HL-60 (cell line): ENCODE measurements around the gene GLI2.

ENCODE experiments used
- DNase-seq, 2 experiments: peaks; one replicate each; pipeline ENCODE4 v3.0.0-alpha.2; 2010 to 2020; ENCODE audit warnings: low read depth in 1 of 2, low spot score in 1 of 2
- H3K27ac ChIP-seq: fragments of 250-450 bp; sonication (Bioruptor Pico); replicated peaks from 2 replicates; pipeline ENCODE4 v1.5.1; 2020; ENCODE audit warnings: mild to moderate bottlenecking, moderate library complexity
- H3K27me3 ChIP-seq: fragments of 250-450 bp; sonication (Bioruptor Pico); 2 replicates; pipeline ENCODE4 v1.5.1; 2021; ENCODE audit warnings: mild to moderate bottlenecking, moderate library complexity; ENCODE audit not compliant: insufficient read depth, poor library complexity, severe bottlenecking
- H3K4me3 ChIP-seq: replicated peaks from 2 replicates; pipeline ENCODE4 v1.5.1; 2011; ENCODE audit warnings: mild to moderate bottlenecking, control low read depth, low read length; ENCODE audit not compliant: insufficient read depth
- GABPA ChIP-seq: IDR thresholded peaks from 2 replicates; pipeline ENCODE4 v1.6.1; 2012; ENCODE audit warnings: low read depth
- POLR2AphosphoS5 ChIP-seq: IDR thresholded peaks from 2 replicates; pipeline ENCODE4 v1.6.1; 2012; ENCODE audit warnings: low read depth
- SPI1 ChIP-seq: IDR thresholded peaks from 2 replicates; pipeline ENCODE4 v1.6.1; 2012; ENCODE audit warnings: low read depth, mild to moderate bottlenecking, borderline replicate concordance
- TF ChIP-seq, protein P1 (sequence below): IDR thresholded peaks from 2 replicates; pipeline ENCODE4 v1.6.1; 2012; ENCODE audit warnings: low read depth; ENCODE audit not compliant: insufficient replicate concordance
- TF ChIP-seq, protein P2 (sequence below): IDR thresholded peaks from one replicate; pipeline ENCODE4 v1.5.1; 2011; ENCODE audit warnings: low read length, control low read depth, inconsistent platforms; ENCODE audit not compliant: insufficient read depth

The GLI2 gene

DNA sequence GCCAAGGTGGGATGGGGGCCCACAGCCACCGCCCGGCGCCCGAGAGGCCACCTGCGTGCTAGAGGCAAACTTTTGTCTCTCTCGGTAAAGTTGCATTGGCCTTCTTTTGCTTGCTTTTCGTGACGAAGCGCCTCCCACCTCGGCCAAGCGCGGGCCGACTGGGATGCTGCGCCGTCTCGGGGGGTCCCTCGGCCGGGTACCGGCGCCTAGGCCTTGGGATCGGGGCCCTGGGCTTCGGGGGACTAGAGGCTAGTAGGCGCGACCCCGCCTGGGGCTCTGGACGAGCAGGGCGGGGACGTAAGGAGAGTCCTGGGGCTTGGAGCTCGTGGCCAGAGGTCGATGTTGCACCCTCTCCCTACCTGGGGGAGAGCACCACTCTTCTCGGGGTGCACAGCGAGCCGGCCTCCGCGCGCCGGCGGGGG lies 545 bp downstream of the GLI2 start:
- Histone ChIP-seq H3K27ac (no peak overlapping the region), H3K27me3 (peaks cover 62% of the 10 kb centered on the region), H3K4me3 (no peak overlapping the region)
- TF ChIP-seq POLR2AphosphoS5, result no peak
- DNase-seq, result no peak

DNA sequence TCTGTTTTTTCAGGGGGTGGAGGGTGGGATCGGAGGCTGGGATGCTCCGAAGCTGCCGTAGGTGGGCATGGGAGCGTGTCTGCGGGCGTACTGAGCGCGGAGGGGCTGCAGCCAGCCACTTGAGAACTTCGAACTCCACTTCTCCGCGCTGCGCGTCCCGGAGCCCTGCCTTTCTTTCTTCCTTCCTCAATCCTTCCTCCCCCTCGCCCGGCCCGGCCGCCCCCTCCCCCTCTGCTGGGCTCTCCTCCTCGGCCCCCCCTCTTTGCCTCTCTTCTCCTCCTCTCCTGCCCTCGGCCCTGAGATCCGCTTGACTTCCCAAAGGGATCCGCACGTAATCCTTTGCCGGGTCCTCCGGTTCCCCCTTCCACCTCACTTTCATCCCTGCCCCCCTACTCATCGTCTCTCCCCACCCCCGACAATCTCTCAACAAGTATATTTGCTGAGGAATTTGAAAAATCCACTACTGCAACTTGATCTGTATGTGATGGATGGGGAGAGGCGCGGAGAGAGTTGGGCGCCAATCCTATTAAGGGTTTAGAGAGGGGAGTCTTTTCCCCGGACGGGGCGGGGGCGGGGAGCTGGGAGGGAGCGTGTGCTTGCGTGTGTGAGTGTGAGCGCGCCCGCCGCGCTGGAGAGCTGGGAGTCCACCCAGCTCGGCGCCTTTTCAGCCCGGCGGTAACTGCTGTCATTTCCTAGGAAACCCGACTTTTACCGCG lies 1.1 kb downstream of the GLI2 start:
- H3K27ac ChIP-seq, result no peak overlapping the region

DNA sequence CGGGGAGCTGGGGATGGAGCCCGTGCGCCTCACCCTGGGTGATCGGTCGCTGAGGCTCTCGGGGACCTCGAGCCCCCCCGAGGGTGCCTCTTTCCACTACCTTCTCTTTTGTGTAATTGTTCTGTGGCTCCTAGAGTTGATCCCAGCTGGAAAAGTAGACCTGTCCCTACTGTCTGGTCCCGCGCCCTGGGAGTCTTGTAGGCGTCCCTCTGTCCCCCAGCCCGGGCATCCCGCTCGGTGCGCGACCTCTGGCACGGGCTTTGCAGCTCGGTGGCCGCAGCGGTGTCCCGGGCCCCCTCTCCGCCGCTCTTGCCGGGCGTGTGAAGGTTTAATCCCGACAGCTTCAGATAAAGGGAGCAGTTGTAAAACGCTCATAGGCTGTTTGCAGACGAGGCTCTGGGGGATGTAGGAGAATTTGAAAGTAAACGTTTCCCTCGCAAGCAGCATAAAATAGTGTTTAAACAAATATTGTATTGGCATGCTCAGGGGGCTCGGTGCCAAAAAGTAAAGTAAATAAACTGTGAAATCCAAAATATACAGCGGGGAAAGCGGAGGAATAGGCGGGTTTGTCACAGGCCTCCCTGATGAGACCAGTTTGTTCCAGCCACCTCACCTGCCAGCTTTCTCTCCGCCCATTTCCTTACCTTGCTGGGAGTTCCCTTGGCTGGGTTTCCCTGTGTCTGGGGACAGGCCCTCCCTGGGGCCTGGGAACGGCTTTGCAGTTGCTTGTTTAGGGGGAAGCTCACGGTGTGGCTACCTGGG lies 1.9 kb downstream of the GLI2 start:
- DNase-seq, result no peak
- TF ChIP-seq GABPA, result no peak
- TF ChIP-seq, protein P1, sequence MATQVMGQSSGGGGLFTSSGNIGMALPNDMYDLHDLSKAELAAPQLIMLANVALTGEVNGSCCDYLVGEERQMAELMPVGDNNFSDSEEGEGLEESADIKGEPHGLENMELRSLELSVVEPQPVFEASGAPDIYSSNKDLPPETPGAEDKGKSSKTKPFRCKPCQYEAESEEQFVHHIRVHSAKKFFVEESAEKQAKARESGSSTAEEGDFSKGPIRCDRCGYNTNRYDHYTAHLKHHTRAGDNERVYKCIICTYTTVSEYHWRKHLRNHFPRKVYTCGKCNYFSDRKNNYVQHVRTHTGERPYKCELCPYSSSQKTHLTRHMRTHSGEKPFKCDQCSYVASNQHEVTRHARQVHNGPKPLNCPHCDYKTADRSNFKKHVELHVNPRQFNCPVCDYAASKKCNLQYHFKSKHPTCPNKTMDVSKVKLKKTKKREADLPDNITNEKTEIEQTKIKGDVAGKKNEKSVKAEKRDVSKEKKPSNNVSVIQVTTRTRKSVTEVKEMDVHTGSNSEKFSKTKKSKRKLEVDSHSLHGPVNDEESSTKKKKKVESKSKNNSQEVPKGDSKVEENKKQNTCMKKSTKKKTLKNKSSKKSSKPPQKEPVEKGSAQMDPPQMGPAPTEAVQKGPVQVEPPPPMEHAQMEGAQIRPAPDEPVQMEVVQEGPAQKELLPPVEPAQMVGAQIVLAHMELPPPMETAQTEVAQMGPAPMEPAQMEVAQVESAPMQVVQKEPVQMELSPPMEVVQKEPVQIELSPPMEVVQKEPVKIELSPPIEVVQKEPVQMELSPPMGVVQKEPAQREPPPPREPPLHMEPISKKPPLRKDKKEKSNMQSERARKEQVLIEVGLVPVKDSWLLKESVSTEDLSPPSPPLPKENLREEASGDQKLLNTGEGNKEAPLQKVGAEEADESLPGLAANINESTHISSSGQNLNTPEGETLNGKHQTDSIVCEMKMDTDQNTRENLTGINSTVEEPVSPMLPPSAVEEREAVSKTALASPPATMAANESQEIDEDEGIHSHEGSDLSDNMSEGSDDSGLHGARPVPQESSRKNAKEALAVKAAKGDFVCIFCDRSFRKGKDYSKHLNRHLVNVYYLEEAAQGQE, result no peak
- TF ChIP-seq, protein P2, sequence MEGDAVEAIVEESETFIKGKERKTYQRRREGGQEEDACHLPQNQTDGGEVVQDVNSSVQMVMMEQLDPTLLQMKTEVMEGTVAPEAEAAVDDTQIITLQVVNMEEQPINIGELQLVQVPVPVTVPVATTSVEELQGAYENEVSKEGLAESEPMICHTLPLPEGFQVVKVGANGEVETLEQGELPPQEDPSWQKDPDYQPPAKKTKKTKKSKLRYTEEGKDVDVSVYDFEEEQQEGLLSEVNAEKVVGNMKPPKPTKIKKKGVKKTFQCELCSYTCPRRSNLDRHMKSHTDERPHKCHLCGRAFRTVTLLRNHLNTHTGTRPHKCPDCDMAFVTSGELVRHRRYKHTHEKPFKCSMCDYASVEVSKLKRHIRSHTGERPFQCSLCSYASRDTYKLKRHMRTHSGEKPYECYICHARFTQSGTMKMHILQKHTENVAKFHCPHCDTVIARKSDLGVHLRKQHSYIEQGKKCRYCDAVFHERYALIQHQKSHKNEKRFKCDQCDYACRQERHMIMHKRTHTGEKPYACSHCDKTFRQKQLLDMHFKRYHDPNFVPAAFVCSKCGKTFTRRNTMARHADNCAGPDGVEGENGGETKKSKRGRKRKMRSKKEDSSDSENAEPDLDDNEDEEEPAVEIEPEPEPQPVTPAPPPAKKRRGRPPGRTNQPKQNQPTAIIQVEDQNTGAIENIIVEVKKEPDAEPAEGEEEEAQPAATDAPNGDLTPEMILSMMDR, result no peak
- TF ChIP-seq SPI1, result no peak
- no peak for TF ChIP-seq POLR2AphosphoS5
- no peak overlapping the region for H3K27ac ChIP-seq
- no peak overlapping the region for H3K4me3 ChIP-seq
- peaks cover 70% of the 10 kb centered on the region for H3K27me3 ChIP-seq

More for the DNA sequence above, 1.1 kb downstream of the GLI2 start:
- H3K27me3 ChIP-seq, result peaks cover 65% of the 10 kb centered on the region
- no peak for DNase-seq
- H3K4me3 ChIP-seq, result no peak overlapping the region
- TF ChIP-seq SPI1, result no peak
- TF ChIP-seq, protein P1, result no peak
- TF ChIP-seq POLR2AphosphoS5, result no peak
- TF ChIP-seq, protein P2, result no peak
- TF ChIP-seq GABPA, result no peak

DNA sequence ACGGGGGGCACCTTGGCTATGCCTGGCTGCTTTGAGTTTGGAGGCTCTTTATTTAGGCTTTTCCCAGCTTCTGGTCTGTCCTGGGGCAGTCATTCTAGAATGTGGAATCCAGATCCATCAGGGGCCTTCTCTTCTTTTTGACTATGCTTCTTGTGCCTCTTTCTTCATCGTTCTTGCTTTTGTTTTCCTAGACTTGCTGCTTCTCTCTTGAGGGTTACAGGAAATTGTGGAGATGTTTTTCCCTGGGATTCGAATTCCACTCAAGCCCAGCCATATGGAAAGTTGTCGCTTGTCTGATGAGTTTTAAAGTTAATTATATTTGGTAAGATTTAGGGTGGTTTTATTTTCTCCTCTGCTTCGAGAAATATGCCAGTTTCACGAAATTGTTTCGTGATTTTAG lies 2.4 kb downstream of the GLI2 start:
- H3K27me3 ChIP-seq, result peaks cover 75% of the 10 kb centered on the region
- no peak overlapping the region for H3K27ac ChIP-seq
- H3K4me3 ChIP-seq, result no peak overlapping the region
- no peak for TF ChIP-seq POLR2AphosphoS5
- no peak for TF ChIP-seq GABPA
- TF ChIP-seq SPI1, result no peak
- TF ChIP-seq, protein P2, result no peak
- TF ChIP-seq, protein P1, result no peak
- no peak for DNase-seq
